Measurements from ENCODE around the gene URAD. TPM values are rescaled to one million over a fixed set of nuclear protein-coding genes. Genes with fewer than 3 reads are reported as not detected.
"Not testable (repeated sequence)": the region's sequence is repeated elsewhere in the genome, so short reads cannot be mapped to it uniquely, and the experiment has no call there.

Gene URAD
- total RNA-seq, 1 donor from 2014 or later, result not detected

DNA sequence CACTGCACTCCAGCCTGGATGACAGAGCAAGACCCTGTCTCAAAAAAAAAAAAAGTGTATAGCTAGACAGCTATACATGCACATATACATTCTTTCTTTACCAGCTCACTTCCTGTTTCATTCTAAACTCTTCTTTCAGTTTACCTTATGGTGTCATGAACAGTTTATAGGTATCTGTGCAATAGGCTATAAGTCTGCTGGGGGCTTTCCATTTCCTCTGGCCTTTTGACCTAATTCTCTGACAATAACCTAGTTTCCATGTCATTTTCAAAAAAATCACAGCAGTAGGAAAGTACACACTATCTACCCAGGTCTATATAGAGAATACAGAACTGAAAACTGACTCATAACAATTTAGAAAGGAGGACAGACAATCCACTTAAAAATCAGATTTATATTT, 24.4 kb upstream of the URAD start:
- Mint-ChIP-seq H3K4me3 (no peak overlapping the region), H3K9me3 (no peaks in the 10 kb centered on the region), H3K27me3 (peaks cover 7% of the 10 kb centered on the region), H3K27ac (no peak overlapping the region), H3K4me1 (peaks cover 2% of the 10 kb centered on the region), H3K36me3 (ENCODE audit: low read depth) (no peaks in the 10 kb centered on the region)
- no peak for DNase-seq
- intact Hi-C loops (cut with micrococcal nuclease), result no loop called here

DNA sequence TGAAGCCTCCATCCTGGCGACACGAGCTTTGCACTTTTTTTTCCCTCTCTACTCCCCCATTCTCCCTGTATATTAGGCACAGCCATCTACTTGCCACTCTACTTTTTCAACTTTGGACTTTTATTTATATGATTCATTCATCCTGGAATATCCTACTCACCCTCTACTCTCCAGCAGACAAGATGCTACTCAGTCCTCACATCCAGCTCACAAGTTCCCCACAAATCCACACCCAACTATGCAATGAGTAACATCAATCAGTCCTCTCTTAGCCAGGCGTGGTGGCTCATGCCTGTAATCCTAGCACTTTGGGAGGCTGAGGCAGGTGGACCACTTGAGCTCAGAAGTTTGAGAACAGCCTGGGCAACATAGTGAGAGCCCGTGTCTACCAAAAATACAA, 23.9 kb upstream of the URAD start:
- Mint-ChIP-seq H3K36me3 (ENCODE audit: low read depth) (no peaks in the 10 kb centered on the region), H3K9me3 (no peaks in the 10 kb centered on the region), H3K4me3 (no peak overlapping the region), H3K27me3 (peaks cover 7% of the 10 kb centered on the region), H3K27ac (no peak overlapping the region), H3K4me1 (peaks cover 2% of the 10 kb centered on the region)
- intact Hi-C loops (cut with micrococcal nuclease), result no loop called here
- no peak for DNase-seq

DNA sequence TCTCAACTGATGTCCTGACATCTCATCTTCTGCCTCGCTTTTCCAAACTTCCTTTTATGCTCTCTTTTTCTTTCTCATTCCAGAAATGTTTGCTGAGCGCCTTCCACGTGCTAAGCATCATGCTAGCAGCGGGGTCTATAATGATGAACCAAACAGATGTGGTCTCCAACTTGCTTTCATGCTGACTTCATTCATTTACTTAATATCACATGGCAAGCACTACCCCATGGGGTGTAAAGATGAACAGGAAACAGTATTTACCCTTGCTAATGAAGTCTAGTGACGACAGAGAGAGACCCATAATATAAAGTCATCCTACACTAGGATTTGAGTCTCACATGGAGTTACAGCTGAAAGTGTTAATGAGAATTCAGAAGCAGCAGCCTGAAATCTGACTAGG, 21.6 kb upstream of the URAD start:
- H3K4me3 Mint-ChIP-seq, result no peak overlapping the region
- intact Hi-C loops (cut with micrococcal nuclease), result no loop called here
- DNase-seq, result no peak
- H3K27ac Mint-ChIP-seq, result no peak overlapping the region
- H3K9me3 Mint-ChIP-seq, result no peaks in the 10 kb centered on the region
- no peaks in the 10 kb centered on the region for H3K36me3 Mint-ChIP-seq (ENCODE audit: low read depth)
- H3K27me3 Mint-ChIP-seq, result peaks cover 7% of the 10 kb centered on the region
- H3K4me1 Mint-ChIP-seq, result peaks cover 2% of the 10 kb centered on the region

DNA sequence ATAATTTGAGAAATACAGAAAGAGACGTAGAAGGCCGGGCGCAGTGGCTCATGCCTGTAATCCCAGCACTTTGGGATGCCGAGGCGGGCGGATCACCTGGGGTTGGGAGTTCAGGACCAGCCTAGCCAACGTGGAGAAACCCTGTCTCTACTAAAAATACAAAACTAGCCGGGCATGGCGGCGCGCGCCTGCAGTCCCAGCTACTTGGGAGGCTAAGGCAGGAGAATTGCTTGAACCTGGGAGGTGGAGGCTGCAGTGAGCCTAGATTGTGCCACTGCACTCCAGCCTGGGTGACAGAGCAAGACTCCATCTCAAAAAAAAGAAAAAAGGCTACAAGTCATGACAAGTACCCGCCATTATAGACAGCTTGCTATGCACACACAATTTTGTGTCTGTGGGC, 16.5 kb upstream of the URAD start:
- H3K27ac Mint-ChIP-seq; H3K9me3 Mint-ChIP-seq; H3K4me3 Mint-ChIP-seq; H3K4me1 Mint-ChIP-seq; H3K36me3 Mint-ChIP-seq (ENCODE audit: low read depth); H3K27me3 Mint-ChIP-seq; DNase-seq; intact Hi-C loops (cut with micrococcal nuclease): not testable (repeated sequence)

DNA sequence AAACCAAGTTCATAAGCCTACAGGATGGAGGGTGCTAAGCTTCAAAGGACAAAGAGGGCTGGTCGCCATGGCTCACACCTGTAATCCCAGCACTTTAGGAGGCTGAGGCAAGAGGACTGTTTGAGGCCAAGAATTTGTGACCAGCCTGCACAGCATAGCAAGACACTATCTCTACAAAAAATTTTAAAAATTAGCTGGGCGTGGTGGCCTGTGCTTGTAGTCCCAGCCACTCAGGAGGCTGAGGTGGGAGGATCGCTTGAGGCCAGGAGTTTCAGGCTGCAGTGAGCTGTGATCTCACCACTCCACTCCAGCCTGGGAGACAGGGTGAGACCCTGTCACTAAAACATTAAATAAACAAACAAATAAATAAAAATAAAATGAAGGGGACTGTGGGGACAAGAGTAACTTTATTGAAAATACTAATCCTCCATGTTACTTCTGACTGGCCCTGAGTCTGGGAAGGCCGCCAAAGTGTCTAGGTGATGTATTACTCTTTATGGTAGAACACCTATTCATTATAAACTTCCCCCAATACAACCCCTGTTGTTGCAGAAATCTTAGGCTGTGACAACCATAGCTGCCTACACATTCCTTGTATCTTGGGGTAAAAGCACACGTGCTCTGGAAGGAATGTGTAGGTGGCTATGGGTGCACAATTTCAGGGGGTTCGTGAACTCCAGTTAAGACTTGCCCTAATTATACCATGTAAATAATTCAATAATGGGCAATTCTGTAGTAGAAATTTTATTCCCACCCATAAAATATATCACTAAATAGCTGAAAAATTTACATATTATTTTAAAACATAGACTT, 14.6 kb upstream of the URAD start:
- no peaks in the 10 kb centered on the region for H3K4me1 Mint-ChIP-seq
- no peak for DNase-seq
- no peak overlapping the region for H3K4me3 Mint-ChIP-seq
- no peaks in the 10 kb centered on the region for H3K27me3 Mint-ChIP-seq
- intact Hi-C loops (cut with micrococcal nuclease), result no loop called here
- no peaks in the 10 kb centered on the region for H3K9me3 Mint-ChIP-seq
- no peak overlapping the region for H3K27ac Mint-ChIP-seq
- no peaks in the 10 kb centered on the region for H3K36me3 Mint-ChIP-seq (ENCODE audit: low read depth)

DNA sequence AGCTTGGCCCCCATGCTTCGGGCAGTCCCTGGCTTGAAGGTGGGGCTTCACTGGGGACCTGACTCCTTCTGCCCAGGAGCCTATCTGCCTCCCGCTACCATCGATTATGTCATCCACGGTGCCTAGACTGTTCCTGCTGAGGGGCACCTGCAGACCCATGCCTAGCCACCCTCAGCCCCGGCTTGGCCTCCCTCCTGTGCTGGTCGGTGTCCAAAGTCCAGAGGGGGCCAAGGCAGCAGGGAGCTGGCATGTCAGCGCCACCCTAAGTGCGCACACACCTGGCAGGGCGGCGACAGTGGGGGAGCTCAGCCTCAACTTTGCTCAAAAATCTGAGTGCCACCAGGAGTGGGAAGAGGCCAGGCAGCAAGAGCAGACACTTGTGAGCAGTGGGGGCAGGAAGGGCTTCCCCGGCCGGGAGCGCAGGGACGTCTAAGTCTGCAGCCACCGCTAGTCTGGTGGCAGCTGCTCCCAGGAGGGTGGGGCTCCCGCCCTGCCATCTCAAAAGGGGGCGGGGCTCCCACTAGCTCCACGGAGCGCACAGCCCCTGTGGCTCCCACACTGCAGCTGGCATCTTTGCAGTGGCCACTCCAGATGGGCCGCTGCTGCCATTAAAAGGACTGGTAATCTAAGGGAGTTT, 13.5 kb upstream of the URAD start:
- Mint-ChIP-seq H3K27ac (no peak overlapping the region), H3K36me3 (ENCODE audit: low read depth) (no peaks in the 10 kb centered on the region), H3K4me3 (no peak overlapping the region), H3K4me1 (no peaks in the 10 kb centered on the region), H3K9me3 (no peaks in the 10 kb centered on the region), H3K27me3 (no peaks in the 10 kb centered on the region)
- DNase-seq, result no peak
- intact Hi-C loops (cut with micrococcal nuclease), result no loop called here

DNA sequence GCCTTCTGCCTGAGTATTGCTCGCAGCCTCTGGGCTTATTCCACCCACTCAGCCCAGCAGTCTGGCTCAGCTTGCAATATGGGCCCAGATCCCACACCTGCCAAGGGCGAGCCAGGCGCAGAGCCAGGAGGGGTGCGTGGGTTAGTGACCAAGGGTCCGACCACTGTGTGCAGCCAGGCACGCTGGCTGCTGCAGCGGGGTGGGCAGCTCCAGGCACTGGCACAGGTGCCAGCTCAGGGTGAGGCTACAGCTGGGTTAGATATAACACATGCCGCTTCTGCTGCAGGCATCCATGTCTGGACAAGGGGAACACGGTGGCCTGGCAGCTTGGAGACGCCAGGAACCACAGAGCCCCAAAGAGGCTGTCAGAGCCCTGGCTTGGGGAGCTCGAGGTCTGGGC, 12.6 kb upstream of the URAD start:
- H3K27me3 Mint-ChIP-seq, result no peaks in the 10 kb centered on the region
- no peaks in the 10 kb centered on the region for H3K36me3 Mint-ChIP-seq (ENCODE audit: low read depth)
- intact Hi-C loops (cut with micrococcal nuclease), result no loop called here
- H3K4me1 Mint-ChIP-seq, result no peaks in the 10 kb centered on the region
- no peak overlapping the region for H3K4me3 Mint-ChIP-seq
- H3K27ac Mint-ChIP-seq, result no peak overlapping the region
- no peaks in the 10 kb centered on the region for H3K9me3 Mint-ChIP-seq
- no peak for DNase-seq

DNA sequence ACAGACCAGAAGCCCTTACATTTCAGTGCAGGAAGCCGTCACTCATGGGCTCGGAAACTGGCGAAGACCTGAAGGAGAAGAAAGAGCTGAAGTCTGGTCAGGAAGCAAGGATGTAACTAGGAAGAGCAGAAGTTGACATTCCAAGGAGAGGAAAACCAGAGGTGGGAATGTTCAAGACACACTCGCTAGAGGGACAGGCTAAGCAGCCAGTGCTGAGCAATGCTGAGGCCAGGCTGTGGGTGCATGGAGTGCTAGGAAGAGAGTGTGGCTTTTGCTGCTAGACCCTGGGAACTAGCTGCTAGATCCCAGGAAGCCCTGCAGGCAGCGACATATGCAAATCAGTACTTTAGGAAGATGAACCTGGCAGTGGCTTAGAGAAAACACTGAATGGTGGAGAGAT, 12.1 kb upstream of the URAD start:
- intact Hi-C loops (cut with micrococcal nuclease), result no loop called here
- no peaks in the 10 kb centered on the region for H3K36me3 Mint-ChIP-seq (ENCODE audit: low read depth)
- H3K9me3 Mint-ChIP-seq, result no peaks in the 10 kb centered on the region
- H3K27ac Mint-ChIP-seq, result no peak overlapping the region
- no peaks in the 10 kb centered on the region for H3K4me1 Mint-ChIP-seq
- DNase-seq, result no peak
- no peak overlapping the region for H3K4me3 Mint-ChIP-seq
- H3K27me3 Mint-ChIP-seq, result no peaks in the 10 kb centered on the region

DNA sequence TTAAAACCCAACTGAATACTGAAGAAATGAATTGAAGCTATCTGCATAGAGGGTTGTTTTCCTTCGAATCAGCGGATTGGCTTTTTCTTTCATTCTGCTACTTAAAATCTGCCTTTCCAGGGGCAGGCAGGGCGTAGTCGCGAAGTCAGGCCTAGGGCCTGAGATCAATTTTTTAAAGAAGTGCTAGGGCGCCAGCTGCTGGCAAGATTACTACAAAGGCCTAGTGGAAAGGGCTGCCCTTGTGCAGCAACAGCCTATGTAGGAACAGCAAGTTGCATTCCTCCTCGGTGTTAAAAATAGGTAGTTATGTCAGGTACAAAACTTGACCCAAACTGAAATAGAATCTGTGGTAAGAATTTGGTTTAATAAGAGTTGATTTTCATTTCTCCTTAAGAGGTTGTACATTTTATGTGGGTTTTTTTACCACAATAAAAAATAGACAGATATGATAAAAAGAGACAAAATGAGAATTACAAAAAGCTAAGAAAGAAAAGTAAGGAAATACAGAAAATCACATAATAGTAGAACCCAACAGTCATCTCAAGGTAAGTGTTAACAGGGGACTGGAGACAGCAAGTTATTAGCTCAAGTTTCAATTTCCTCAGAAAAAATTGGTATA, 9.5 kb upstream of the URAD start:
- Mint-ChIP-seq H3K4me1 (no peaks in the 10 kb centered on the region), H3K4me3 (no peak overlapping the region), H3K27ac (no peak overlapping the region), H3K27me3 (no peaks in the 10 kb centered on the region), H3K9me3 (no peaks in the 10 kb centered on the region), H3K36me3 (ENCODE audit: low read depth) (no peaks in the 10 kb centered on the region)
- intact Hi-C loops (cut with micrococcal nuclease), result loop anchor here (5.0 kb wide), 1 partner anchor 626 kb away; no protein-coding TSS in a partner anchor
- DNase-seq, result peak; percentile 78

DNA sequence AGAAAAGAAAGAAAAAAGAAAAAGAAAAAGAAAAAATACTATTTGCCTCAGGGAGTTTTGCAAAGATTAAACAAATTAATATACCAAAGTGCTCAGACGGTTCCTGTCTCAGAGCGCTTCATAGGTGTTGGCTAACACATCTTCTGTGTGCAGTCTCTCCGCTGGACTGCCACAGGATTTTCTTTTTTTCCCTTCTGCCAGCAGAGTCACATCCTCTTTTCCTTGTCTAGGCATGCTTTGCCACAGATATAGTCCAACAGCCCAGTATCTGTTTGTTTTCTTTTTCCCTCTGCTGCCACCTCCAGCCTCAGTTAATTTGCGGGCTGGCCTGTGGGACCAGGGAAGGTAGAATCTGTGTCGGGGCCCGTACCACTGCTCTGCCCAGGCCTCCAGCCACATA, 3.4 kb upstream of the URAD start:
- no peak overlapping the region for H3K27ac Mint-ChIP-seq
- H3K4me3 Mint-ChIP-seq, result no peak overlapping the region
- no peaks in the 10 kb centered on the region for H3K36me3 Mint-ChIP-seq (ENCODE audit: low read depth)
- H3K9me3 Mint-ChIP-seq, result no peaks in the 10 kb centered on the region
- no peaks in the 10 kb centered on the region for H3K27me3 Mint-ChIP-seq
- no peaks in the 10 kb centered on the region for H3K4me1 Mint-ChIP-seq
- intact Hi-C loops (cut with micrococcal nuclease), result no loop called here
- no peak for DNase-seq

DNA sequence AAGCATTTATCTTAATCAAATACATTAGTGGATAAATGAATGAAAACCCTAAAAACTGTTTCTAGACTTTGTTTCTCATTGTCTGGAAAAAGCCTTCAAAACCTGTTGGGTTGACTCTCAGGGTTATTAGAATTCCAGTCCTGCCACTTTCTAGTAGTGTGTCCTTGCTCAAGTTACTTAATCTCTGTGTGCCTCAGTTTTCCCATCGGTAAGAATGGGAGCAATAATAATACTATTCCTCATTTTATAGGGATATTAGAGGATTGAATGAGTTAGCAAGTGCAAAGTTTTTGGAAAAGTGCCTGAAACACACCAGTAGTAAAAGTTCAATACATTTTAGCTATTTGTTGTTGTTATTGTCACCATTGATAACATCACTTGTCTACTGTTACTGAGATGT, 2.9 kb downstream of the URAD start:
- peaks cover 2% of the 10 kb centered on the region for H3K4me1 Mint-ChIP-seq
- no peak for DNase-seq
- peaks cover 35% of the 10 kb centered on the region for H3K27me3 Mint-ChIP-seq
- no peak overlapping the region for H3K27ac Mint-ChIP-seq
- no peak overlapping the region for H3K4me3 Mint-ChIP-seq
- no peaks in the 10 kb centered on the region for H3K9me3 Mint-ChIP-seq
- no peaks in the 10 kb centered on the region for H3K36me3 Mint-ChIP-seq (ENCODE audit: low read depth)
- intact Hi-C loops (cut with micrococcal nuclease), result loop anchor here (10.0 kb wide), 1 partner anchor 1001 kb away; no protein-coding TSS in a partner anchor

DNA sequence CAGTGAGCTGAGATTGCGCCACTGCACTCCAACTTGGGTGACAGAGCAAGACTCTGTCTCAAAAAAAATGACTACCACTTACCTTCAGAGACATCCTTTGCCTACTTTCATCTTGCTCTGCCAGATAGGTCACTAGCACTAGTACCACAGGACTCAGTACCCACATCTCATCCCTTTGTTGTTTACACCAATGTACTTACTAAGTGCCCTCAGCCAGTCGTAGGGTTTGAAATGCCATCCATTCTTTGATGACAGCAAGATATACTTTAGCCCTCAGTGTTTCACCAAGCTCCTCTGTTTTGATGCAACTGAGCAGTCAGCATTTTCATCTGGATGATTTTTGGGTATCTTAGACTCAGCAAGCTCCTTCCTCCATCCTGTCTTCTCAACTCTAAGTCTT, 6.1 kb downstream of the URAD start:
- no peaks in the 10 kb centered on the region for H3K36me3 Mint-ChIP-seq (ENCODE audit: low read depth)
- DNase-seq, result no peak
- peaks cover 10% of the 10 kb centered on the region for H3K4me1 Mint-ChIP-seq
- H3K4me3 Mint-ChIP-seq, result no peak overlapping the region
- no peaks in the 10 kb centered on the region for H3K9me3 Mint-ChIP-seq
- intact Hi-C loops (cut with micrococcal nuclease), result loop anchor here (10.0 kb wide), 1 partner anchor 998 kb away; no protein-coding TSS in a partner anchor
- H3K27me3 Mint-ChIP-seq, result peaks cover 56% of the 10 kb centered on the region
- no peak overlapping the region for H3K27ac Mint-ChIP-seq

DNA sequence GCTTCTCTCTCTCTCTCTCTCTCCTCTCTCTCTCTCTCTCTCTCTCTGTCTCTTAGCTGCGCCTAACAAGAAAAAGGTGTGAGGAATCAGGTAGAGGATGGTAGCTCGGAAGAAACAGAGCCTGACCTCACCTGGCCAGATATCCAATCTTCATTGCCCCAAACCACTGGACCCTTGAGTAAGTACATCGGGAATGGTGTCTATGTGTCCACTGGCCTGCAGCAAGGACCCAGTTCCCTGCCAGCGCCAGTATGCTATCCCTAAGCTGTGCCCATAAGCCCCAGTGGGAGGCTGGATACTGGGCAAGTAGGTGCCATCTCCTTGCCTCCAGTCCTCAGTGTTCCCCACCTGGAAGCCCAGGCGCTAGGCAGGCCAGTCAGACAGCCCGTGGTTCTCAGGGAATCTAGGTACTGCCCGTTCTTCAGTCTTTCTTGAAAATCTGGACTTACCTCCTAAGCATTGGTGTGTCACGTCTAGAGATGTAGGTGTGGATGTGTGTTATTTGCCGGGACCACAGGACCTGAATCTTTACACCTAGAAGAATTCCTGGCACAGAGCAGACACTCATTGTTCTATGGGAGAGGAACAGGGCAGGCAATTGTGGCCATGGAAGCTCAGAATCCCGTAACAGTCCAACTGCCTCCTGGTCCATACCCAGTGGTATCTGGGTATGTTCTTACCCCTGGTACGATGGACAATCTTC, 7.3 kb downstream of the URAD start:
- DNase-seq, result no peak
- H3K27me3 Mint-ChIP-seq, result peaks cover 64% of the 10 kb centered on the region
- no peak overlapping the region for H3K4me3 Mint-ChIP-seq
- no peak overlapping the region for H3K27ac Mint-ChIP-seq
- H3K4me1 Mint-ChIP-seq, result peaks cover 10% of the 10 kb centered on the region
- intact Hi-C loops (cut with micrococcal nuclease), result loop anchor here (10.0 kb wide), 1 partner anchor 996 kb away; no protein-coding TSS in a partner anchor
- no peaks in the 10 kb centered on the region for H3K9me3 Mint-ChIP-seq
- H3K36me3 Mint-ChIP-seq (ENCODE audit: low read depth), result no peaks in the 10 kb centered on the region
